HepG2 (cell line): ENCODE measurements around the gene SLC12A2.

Source experiments
- ARID2 ChIP-seq: sonication (generic); formaldehyde crosslinking; IDR thresholded peaks from 2 replicates; pipeline ENCODE4 v1.8.1; 2022; ENCODE audit warnings: mild to moderate bottlenecking, missing genetic modification reagents, borderline replicate concordance
- FIP1L1 ChIP-seq: fragments of 200-400 bp; formaldehyde crosslinking; IDR thresholded peaks from 2 replicates; pipeline ENCODE4 v1.6.1; 2018; ENCODE audit warnings: low read depth, mild to moderate bottlenecking, low read length, moderate library complexity, borderline replicate concordance; ENCODE audit not compliant: insufficient read depth
- RFX5 ChIP-seq: IDR thresholded peaks from 2 replicates; pipeline ENCODE4 v1.6.1; 2011; ENCODE audit warnings: low read depth, low read length, improper control_type of control experiment
- SMAD3 ChIP-seq: sonication (generic); formaldehyde crosslinking; IDR thresholded peaks from 2 replicates; pipeline ENCODE4 v1.4.0; 2020; ENCODE audit warnings: missing genetic modification reagents
- YY1 ChIP-seq: IDR thresholded peaks from 2 replicates; pipeline ENCODE4 v1.6.1; 2011; ENCODE audit warnings: low read length, low read depth, moderate library complexity, mild to moderate bottlenecking; ENCODE audit not compliant: insufficient read depth, insufficient replicate concordance
- ZFP62 ChIP-seq: sonication (generic); formaldehyde crosslinking; IDR thresholded peaks from 2 replicates; pipeline ENCODE4 v1.4.0; 2020; ENCODE audit warnings: missing genetic modification reagents
- TF ChIP-seq, protein P1 (sequence below), 2 experiments: IDR thresholded peaks; 2 replicates each; pipeline ENCODE4 v1.6.1; 2011 to 2012; ENCODE audit warnings: low read length in 2 of 2, borderline replicate concordance in 1 of 2, low read depth in 1 of 2, mild to moderate bottlenecking in 1 of 2, moderate library complexity in 1 of 2

DNA sequence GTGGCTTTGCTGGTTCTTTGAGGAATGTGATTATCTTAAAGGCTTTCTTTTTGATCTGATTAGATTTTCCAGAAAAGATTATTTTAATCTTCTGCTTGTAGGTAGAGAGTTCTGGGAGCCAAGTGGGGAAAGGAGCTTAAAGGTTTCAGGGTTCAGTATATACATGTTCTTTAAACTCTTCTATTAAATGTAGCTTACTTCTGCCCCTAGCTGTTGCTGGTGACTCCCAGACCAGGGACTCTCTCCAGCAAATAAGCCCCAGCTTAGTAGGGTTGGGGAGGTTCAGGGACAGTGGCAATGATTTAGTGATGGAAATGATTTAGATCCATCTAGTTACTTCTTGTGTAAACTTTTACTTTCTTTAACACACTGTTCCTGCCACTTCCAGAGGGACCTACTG is 72.2 kb downstream of the SLC12A2 start:
- TF ChIP-seq, protein P1, sequence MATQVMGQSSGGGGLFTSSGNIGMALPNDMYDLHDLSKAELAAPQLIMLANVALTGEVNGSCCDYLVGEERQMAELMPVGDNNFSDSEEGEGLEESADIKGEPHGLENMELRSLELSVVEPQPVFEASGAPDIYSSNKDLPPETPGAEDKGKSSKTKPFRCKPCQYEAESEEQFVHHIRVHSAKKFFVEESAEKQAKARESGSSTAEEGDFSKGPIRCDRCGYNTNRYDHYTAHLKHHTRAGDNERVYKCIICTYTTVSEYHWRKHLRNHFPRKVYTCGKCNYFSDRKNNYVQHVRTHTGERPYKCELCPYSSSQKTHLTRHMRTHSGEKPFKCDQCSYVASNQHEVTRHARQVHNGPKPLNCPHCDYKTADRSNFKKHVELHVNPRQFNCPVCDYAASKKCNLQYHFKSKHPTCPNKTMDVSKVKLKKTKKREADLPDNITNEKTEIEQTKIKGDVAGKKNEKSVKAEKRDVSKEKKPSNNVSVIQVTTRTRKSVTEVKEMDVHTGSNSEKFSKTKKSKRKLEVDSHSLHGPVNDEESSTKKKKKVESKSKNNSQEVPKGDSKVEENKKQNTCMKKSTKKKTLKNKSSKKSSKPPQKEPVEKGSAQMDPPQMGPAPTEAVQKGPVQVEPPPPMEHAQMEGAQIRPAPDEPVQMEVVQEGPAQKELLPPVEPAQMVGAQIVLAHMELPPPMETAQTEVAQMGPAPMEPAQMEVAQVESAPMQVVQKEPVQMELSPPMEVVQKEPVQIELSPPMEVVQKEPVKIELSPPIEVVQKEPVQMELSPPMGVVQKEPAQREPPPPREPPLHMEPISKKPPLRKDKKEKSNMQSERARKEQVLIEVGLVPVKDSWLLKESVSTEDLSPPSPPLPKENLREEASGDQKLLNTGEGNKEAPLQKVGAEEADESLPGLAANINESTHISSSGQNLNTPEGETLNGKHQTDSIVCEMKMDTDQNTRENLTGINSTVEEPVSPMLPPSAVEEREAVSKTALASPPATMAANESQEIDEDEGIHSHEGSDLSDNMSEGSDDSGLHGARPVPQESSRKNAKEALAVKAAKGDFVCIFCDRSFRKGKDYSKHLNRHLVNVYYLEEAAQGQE (IDR thresholded peaks at IDR 0.05; ENCODE audit: borderline replicate concordance in 1 of 2, low read depth in 1 of 2, low read length in 2 of 2) = no peak
- no peak for TF ChIP-seq RFX5
- TF ChIP-seq SMAD3 = no peak
- no peak for TF ChIP-seq ARID2 (CRISPR knock-in tag)
- TF ChIP-seq ZFP62 (CRISPR knock-in tag) = no peak
- no peak for TF ChIP-seq YY1
- no peak for TF ChIP-seq FIP1L1
